GM18868 (cell line): ENCODE data around the gene ZNF48.

Experiments used
- ATAC-seq: cut with Tn5 transposase; IDR thresholded peaks from one replicate; pipeline ENCODE4 v1.9.1; 2021; ENCODE audit warnings: mild to moderate bottlenecking, moderate library complexity; ENCODE audit not compliant: unreplicated experiment

The ZNF48 gene

DNA sequence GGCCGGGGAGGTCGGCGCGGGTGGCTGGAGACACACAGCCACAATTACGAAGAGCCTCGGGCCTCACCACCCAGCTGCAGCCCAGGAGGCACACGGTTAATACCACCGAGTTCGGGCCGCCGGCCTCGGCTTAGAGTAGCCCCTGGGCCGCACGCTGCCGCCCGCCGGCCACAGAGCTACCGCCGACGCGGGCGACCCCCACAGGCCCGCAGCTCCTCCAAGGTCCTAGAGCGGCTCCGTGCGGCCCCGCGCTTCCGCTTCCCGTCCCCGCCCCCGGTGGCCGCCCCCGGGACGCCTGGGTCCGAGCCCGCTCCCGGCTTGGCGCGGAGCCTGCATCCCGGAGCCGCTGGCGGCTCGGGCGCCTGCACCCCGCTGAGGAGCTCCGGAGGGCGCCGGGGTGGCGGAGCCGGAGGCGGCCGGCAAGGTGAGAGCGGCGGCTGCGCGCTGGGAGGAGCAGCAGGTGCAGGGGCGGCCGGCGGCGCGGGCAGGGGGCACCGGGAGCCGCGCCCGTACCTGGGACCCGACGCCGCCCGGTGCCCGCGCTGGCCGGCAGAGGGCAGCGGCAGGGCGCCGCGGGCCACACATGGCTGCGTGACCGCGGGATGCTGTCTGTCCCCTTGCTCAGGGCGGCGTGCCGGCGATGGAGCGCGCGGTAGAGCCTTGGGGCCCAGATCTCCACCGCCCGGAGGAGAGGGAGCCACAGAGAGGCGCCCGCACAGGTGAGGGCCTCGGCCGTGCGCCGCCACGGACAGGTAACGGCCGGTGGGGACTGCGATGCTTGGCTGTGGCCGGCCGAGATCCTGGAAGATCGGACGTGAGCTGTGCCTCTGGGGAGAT lies at the start of gene ZNF48:
Gene ZNF48 (plus strand): TSS at position 266 of the 837 bp plus-strand sequence. CDS start 375 bp downstream, at position 641.
- ATAC-seq: peak; percentile 58

- ATAC-seq: no peak
These were observed 48.9 kb upstream of the ZNF48 start for GRCh38 chr16:30346286-30346685.

GRCh38 chr16:30348113-30348512 lies 47.1 kb upstream of the ZNF48 start:
- ATAC-seq: no peak

DNA sequence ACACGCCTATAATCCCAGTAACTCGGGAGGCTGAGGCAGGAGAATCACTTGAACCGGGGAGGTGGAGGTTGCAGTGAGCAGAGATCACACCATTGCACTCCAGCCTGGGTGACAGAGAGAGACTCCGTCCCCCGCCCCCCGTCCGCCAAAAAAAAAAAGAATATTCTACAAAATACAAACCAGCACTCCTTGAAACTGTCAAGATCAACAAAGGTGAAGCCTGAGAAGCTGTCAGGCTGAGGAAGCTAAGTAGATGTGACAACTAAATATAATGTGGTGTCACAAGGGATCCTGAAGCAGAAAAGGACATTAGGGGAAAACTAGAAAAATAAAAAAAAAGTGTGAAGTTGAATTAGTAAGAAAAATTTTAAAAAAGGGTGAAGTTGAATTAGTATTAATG lies 46.3 kb upstream of the ZNF48 start:
- no peak for ATAC-seq

DNA sequence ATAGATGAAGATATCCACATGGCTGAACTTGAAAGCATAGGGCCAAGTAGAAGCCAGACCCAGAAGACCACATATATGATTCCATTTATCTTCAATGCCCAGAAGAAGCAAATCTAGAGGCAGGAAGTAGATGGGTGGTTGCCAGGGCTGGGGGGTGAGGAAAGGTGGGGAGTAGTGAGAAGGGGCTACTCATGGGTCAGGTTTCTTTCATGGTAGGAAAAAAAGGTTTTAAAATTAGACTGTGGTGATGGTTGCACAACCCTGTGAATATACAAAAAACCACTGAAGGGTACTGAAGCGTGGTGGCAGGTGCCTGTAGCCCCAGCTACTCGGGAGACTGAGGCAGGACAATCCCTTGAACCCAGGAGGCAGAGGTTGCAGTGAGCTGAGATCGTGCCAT lies 45.5 kb upstream of the ZNF48 start:
- ATAC-seq: peak; percentile 49

DNA sequence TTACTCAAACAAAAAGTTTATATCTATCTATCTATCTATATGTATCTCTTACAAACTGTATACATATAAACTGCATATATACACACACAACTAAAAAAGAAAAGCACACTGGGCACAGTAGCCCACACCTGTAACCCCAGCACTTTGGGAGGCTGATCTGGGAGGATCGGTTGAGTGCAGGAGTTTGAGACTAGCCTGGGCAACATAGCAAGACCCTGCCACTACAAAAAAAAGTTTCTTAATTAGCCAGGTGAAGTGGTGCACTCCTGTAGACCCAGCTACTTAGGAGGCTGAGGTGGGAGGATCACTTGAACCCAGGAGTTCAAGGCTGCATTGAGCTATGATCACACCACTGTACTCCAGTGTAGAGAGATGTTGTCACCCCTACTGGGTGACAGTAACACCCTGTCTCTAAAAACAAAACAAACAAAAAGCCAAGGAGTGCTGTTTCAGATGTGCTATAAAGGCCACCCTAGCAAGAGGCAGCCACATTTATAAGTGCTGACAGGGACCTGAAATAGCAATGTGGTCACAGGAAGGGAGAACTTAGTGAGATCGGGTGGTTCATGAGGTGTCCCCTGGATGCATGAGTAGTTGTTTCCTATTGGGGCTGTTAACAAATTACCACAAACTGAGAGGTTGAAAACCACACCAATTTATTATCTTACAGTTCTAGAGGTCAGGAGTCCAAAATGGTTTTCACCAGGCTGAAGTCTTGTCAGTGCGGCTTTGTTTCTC lies 44.9 kb upstream of the ZNF48 start:
- ATAC-seq: peak; percentile 63

- ATAC-seq: no peak
These were observed 44.2 kb upstream of the ZNF48 start for GRCh38 chr16:30351001-30351441.

- ATAC-seq: no peak
These were observed 43.4 kb upstream of the ZNF48 start for GRCh38 chr16:30351586-30352419.

DNA sequence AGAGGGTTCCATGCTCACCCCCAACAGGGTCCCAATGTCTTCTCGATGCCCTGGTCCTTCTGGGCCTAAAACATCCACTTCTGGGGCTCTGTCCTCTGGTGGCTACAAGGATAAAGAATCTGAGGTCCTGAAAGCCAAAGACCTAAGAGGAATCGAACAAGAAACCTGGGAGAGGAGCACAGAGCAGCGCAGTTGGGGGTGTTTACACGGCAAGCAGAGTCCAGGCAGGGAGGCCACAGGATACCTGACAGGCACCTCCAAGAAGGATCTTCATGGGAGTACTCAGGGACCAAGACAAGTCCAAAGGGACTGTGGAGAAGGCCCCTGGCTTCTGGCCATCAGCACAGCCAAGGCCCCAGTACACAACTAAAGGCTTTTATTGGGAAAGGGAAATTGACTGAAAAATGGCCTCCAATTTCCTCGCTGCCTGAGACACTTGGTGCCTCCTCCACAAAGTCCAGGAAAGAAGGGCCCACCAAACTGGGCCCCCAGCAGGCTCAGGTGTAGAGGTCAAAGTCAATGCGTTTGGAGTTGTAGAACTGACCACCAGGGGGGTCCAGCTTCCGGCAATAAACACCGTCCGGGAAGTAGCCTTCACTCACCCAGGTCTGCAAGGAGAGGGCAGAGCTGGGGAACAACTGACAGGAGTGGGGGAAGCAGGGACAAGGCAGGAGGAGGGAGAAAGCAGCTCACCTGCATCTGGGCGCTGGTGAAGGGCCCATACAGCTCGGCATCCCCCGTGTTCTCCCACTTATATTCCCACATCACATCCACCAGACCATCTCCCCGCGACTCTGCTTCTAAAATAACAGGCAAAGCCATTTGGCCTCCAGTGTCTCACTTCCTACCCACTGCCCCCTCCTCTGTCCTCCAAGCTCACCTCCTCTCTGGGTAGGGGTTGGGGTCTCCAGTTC lies 42.5 kb upstream of the ZNF48 start:
- ATAC-seq: no peak

DNA sequence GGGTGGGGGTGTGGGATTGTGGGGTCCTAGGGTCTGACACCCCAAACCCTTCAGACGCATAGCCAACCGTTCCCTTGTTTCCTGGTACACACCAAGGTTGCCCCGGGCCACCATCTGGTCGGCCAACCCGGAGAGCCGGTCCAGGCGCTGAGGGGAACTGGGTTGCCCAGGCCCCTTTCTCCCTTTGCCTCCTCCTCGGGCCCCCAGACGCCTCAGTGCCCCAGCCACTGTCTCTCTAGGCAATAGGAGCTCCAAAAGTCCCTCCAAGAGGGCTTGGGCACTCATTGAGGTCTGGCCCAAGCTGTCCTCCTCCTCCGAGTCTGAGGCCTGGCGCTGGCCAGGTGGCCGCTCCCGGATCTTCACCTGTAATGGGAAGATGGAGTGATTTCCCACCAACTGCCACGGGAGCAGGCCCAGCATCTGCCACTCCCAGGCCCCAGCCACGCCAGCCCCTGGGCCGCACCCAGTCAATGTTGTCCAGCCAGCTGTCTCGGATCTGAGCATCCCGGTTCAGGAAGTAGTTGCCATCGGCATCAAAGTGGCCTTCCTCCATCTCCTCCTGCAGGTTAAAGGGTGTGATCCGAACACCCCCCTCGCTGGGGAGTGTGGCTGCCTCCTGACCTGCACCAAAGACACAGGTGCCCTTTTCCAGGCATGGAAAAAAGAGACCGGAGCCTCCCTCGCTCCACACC lies 41.6 kb upstream of the ZNF48 start:
- ATAC-seq: no peak

GRCh38 chr16:30354423-30355143 lies 40.6 kb upstream of the ZNF48 start:
- ATAC-seq: peak; percentile 2

GRCh38 chr16:30355144-30355953 lies 39.9 kb upstream of the ZNF48 start, which contains the start of gene CD2BP2:
Gene CD2BP2 (minus strand): TSS chr16:30355308. CDS start chr16:30354681, 627 bp downstream.
- ATAC-seq: peak; percentile 69

GRCh38 chr16:30355954-30356308 lies 39.3 kb upstream of the ZNF48 start:
- ATAC-seq: no peak

GRCh38 chr16:30356401-30357084 lies 38.7 kb upstream of the ZNF48 start:
- ATAC-seq: no peak

- no peak for ATAC-seq
These were observed 38.0 kb upstream of the ZNF48 start for GRCh38 chr16:30357085-30357714.

- no peak for ATAC-seq
These were observed 37.3 kb upstream of the ZNF48 start for GRCh38 chr16:30357715-30358576.
